ENCODE results near the gene GGT5.
"Not testable (repeated sequence)": the region's sequence is repeated elsewhere in the genome, so short reads cannot be mapped to it uniquely, and the experiment has no call there.

The GGT5 gene

DNA sequence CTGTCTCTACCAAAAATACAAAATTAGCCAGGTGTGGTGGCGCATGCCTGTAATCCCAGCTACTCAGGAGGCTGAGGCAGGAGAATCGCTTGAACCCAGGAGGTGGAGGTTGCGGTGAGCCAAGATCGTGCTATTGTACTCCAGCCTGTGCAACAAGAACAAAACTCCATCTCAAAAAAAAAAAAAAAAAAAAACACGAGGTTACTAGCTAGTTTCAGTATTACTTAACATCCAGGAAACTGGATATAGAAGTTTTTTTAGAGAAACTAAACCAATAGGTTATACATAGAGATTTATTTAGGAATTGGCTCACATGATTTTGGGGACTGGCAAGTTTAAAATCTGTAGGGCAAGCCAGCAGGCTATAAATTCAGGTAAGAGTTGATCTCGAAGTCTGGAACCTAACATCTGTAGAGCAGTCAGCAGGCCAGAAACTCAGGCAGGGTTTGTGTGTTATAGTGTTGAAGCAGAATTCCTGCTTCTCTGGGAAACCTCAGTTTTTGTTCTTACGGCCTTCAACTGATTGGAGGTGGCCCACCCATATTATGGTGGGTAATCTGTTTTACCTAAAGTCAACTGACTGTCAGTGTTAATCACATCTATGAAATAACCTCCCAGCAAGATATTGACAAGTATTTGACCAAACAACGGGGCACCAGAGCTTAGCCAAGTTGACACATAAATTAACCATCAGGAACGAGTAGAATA, 3.7 kb downstream of the GGT5 start:
- H4K91ac ChIP-seq (ENCODE audit: low read length); H3K79me1 ChIP-seq (replicated peaks; ENCODE audit: low read length, poor library complexity, severe bottlenecking); H3K36me3 ChIP-seq (ENCODE audit: control insufficient read depth in 1 of 2, insufficient read depth in 2 of 2, low read depth in 1 of 2, low read length in 2 of 2); H4K8ac ChIP-seq (ENCODE audit: low read length); H2BK15ac ChIP-seq (ENCODE audit: low read depth, poor library complexity, severe bottlenecking); H3K4me2 ChIP-seq (ENCODE audit: low read length, poor library complexity, severe bottlenecking); H3K27ac ChIP-seq (ENCODE audit: low read length, poor library complexity, severe bottlenecking); H3K14ac ChIP-seq (ENCODE audit: low read length in 2 of 2); H3K23ac ChIP-seq (ENCODE audit: low read length in 2 of 2); H2AFZ ChIP-seq (ENCODE audit: low read depth, low read length); H3K4ac ChIP-seq (ENCODE audit: low read depth in 1 of 2, low read length in 2 of 2); H3K18ac ChIP-seq (ENCODE audit: low read depth in 1 of 2, low read length in 2 of 2); H2AK5ac ChIP-seq (ENCODE audit: low read length, severe bottlenecking); H3K9me3 ChIP-seq (ENCODE audit: control insufficient read depth, low read length); H2BK120ac ChIP-seq (ENCODE audit: low read depth, low read length); H3K27me3 ChIP-seq (ENCODE audit: control insufficient read depth in 1 of 2, insufficient read depth in 1 of 2, low read length in 2 of 2); H3K4me3 ChIP-seq (ENCODE audit: insufficient read depth in 1 of 2, low read depth in 1 of 2, low read length in 2 of 2); H2BK5ac ChIP-seq (ENCODE audit: low read depth, low read length, poor library complexity, severe bottlenecking); DNase-seq; H2BK12ac ChIP-seq (ENCODE audit: low read length in 2 of 2): not testable (repeated sequence)
- 79% methylated on average over 2 of the region's 9 CpGs for WGBS
- Histone ChIP-seq H3K9ac (ENCODE audit: low read length) (peak overlapping the region; percentile 53), H3K4me1 (ENCODE audit: control insufficient read depth, insufficient read depth, low read depth, low read length) (peaks cover 32% of the 10 kb centered on the region)

DNA sequence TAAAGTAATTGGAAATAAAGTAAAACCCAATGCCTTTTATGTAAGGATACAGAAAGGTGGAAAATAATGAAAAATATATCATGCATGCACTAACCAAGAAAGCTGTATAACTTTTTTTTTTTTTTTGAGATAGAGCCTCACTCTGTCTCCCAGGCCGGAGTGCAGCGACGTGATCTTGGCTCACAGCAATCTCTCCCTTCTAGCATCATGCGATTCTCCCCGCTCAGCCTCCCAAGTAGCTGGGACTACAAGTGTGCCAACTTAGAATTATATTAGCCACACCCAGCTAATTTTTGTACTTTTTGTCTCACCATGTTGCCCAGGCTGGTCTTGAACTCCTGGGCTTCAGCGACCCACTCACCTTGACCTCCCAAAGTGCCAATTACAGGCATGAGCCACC, 4.5 kb downstream of the GGT5 start:
- no peaks in the 10 kb centered on the region for H3K36me3 ChIP-seq (ENCODE audit: control insufficient read depth in 1 of 2, insufficient read depth in 2 of 2, low read depth in 1 of 2, low read length in 2 of 2)
- no peaks in the 10 kb centered on the region for H3K9me3 ChIP-seq (ENCODE audit: control insufficient read depth, low read length)
- peaks cover 26% of the 10 kb centered on the region for H3K4me1 ChIP-seq (ENCODE audit: control insufficient read depth, insufficient read depth, low read depth, low read length)
- DNase-seq: no peak
- no peak overlapping the region for H3K4me2 ChIP-seq (ENCODE audit: low read length, poor library complexity, severe bottlenecking)
- H3K27ac ChIP-seq (ENCODE audit: low read length, poor library complexity, severe bottlenecking): no peak overlapping the region
- no peak overlapping the region for H3K14ac ChIP-seq (ENCODE audit: low read length in 2 of 2)
- no peaks in the 10 kb centered on the region for H3K27me3 ChIP-seq (ENCODE audit: control insufficient read depth in 1 of 2, insufficient read depth in 1 of 2, low read length in 2 of 2)
- no peak overlapping the region for H2BK15ac ChIP-seq (ENCODE audit: low read depth, poor library complexity, severe bottlenecking)
- H4K8ac ChIP-seq (ENCODE audit: low read length): no peak overlapping the region
- H3K9ac ChIP-seq (ENCODE audit: low read length): peak overlapping the region; percentile 36
- H3K79me1 ChIP-seq (replicated peaks; ENCODE audit: low read length, poor library complexity, severe bottlenecking): peaks cover 1% of the 10 kb centered on the region
- no peak overlapping the region for H2BK12ac ChIP-seq (ENCODE audit: low read length in 2 of 2)
- 96% methylated on average over 5 of the region's 6 CpGs for WGBS
- H2AFZ ChIP-seq (ENCODE audit: low read depth, low read length): no peak overlapping the region
- H3K23ac ChIP-seq (ENCODE audit: low read length in 2 of 2): no peak overlapping the region
- peak overlapping the region in 1 of 2 experiments; percentile 37 for H3K4me3 ChIP-seq (ENCODE audit: insufficient read depth in 1 of 2, low read depth in 1 of 2, low read length in 2 of 2)
- H2BK5ac ChIP-seq (ENCODE audit: low read depth, low read length, poor library complexity, severe bottlenecking): no peak overlapping the region
- H2AK5ac ChIP-seq (ENCODE audit: low read length, severe bottlenecking): no peak overlapping the region
- no peak overlapping the region for H4K91ac ChIP-seq (ENCODE audit: low read length)
- H3K18ac ChIP-seq (ENCODE audit: low read depth in 1 of 2, low read length in 2 of 2): peak overlapping the region in 1 of 2 experiments; percentile 75
- H3K4ac ChIP-seq (ENCODE audit: low read depth in 1 of 2, low read length in 2 of 2): peak overlapping the region in 1 of 2 experiments; percentile 41
- H2BK120ac ChIP-seq (ENCODE audit: low read depth, low read length): no peak overlapping the region

DNA sequence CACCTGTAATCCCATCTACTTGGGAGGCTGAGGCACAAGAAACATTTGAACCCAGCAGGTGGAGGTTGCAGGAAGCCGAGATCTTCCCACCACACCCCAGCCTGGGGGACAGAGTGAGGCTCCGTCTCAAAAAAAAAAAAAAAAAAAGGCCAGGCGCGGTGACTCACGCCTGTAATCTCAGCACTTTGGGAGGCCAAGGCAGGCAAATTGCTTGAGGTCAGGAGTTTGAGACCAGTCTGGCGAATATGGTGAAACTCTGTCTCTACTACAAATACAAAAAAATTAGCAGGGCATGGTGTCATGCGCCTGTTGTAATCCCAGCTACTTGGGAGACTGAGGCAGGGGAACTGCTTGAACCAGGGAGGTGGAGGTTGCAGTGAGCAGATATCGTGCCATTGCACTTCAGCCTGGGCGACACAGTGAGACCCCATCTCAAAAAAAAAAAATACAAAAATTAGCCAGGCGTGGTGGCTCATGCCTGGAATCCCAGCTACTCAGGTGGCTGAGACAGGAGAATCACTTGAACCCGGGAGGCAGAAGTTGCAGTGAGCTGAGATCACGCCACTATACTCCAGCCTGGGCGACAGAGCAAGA, 6.7 kb downstream of the GGT5 start:
- not testable (repeated sequence) for H3K9ac ChIP-seq (ENCODE audit: low read length); H3K79me1 ChIP-seq (replicated peaks; ENCODE audit: low read length, poor library complexity, severe bottlenecking); H3K4me2 ChIP-seq (ENCODE audit: low read length, poor library complexity, severe bottlenecking); H3K14ac ChIP-seq (ENCODE audit: low read length in 2 of 2); H3K36me3 ChIP-seq (ENCODE audit: control insufficient read depth in 1 of 2, insufficient read depth in 2 of 2, low read depth in 1 of 2, low read length in 2 of 2); H2BK5ac ChIP-seq (ENCODE audit: low read depth, low read length, poor library complexity, severe bottlenecking); H4K91ac ChIP-seq (ENCODE audit: low read length); H3K27me3 ChIP-seq (ENCODE audit: control insufficient read depth in 1 of 2, insufficient read depth in 1 of 2, low read length in 2 of 2); H2BK15ac ChIP-seq (ENCODE audit: low read depth, poor library complexity, severe bottlenecking); H2AK5ac ChIP-seq (ENCODE audit: low read length, severe bottlenecking); H2AFZ ChIP-seq (ENCODE audit: low read depth, low read length); H3K18ac ChIP-seq (ENCODE audit: low read depth in 1 of 2, low read length in 2 of 2); H3K4ac ChIP-seq (ENCODE audit: low read depth in 1 of 2, low read length in 2 of 2); H3K23ac ChIP-seq (ENCODE audit: low read length in 2 of 2); H3K27ac ChIP-seq (ENCODE audit: low read length, poor library complexity, severe bottlenecking); H3K4me3 ChIP-seq (ENCODE audit: insufficient read depth in 1 of 2, low read depth in 1 of 2, low read length in 2 of 2); H3K9me3 ChIP-seq (ENCODE audit: control insufficient read depth, low read length); H4K8ac ChIP-seq (ENCODE audit: low read length); H2BK120ac ChIP-seq (ENCODE audit: low read depth, low read length)
- H3K4me1 ChIP-seq (ENCODE audit: control insufficient read depth, insufficient read depth, low read depth, low read length): peaks cover 13% of the 10 kb centered on the region
- peak overlapping the region in 1 of 2 experiments; percentile 10 for H2BK12ac ChIP-seq (ENCODE audit: low read length in 2 of 2)
- peak; percentile 51 for DNase-seq
- WGBS: 79% methylated on average over 5 of the region's 13 CpGs

DNA sequence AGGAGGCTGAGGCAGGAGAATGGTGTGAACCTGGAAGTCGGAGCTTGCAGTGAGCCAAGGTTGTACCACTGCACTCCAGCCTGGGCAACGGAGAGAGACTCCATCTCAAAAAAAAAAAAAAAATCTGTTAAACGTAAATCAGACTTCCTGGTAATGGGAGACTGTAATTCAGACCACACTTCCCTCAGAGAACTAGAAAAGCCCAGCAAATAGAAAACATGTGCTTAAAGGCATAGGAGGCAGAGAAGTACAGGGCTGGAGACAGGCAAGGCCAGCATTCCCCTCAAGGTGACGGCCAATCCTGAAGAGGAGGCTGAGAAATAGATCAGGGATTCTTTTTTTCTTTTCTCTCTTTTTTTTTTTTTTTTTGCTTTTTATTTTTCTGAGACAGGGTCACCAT, 8.2 kb downstream of the GGT5 start:
- H3K14ac ChIP-seq (ENCODE audit: low read length in 2 of 2): no peak overlapping the region
- no peak overlapping the region for H2AFZ ChIP-seq (ENCODE audit: low read depth, low read length)
- H3K9me3 ChIP-seq (ENCODE audit: control insufficient read depth, low read length): no peaks in the 10 kb centered on the region
- no peak overlapping the region for H2BK15ac ChIP-seq (ENCODE audit: low read depth, poor library complexity, severe bottlenecking)
- H3K9ac ChIP-seq (ENCODE audit: low read length): no peak overlapping the region
- no peak overlapping the region for H3K23ac ChIP-seq (ENCODE audit: low read length in 2 of 2)
- no peaks in the 10 kb centered on the region for H3K79me1 ChIP-seq (replicated peaks; ENCODE audit: low read length, poor library complexity, severe bottlenecking)
- H2BK12ac ChIP-seq (ENCODE audit: low read length in 2 of 2): no peak overlapping the region
- no peak overlapping the region for H3K4me2 ChIP-seq (ENCODE audit: low read length, poor library complexity, severe bottlenecking)
- H3K27me3 ChIP-seq (ENCODE audit: control insufficient read depth in 1 of 2, insufficient read depth in 1 of 2, low read length in 2 of 2): no peaks in the 10 kb centered on the region
- H3K27ac ChIP-seq (ENCODE audit: low read length, poor library complexity, severe bottlenecking): no peak overlapping the region
- H4K8ac ChIP-seq (ENCODE audit: low read length): no peak overlapping the region
- H4K91ac ChIP-seq (ENCODE audit: low read length): no peak overlapping the region
- no peak overlapping the region for H3K4ac ChIP-seq (ENCODE audit: low read depth in 1 of 2, low read length in 2 of 2)
- no peaks in the 10 kb centered on the region for H3K36me3 ChIP-seq (ENCODE audit: control insufficient read depth in 1 of 2, insufficient read depth in 2 of 2, low read depth in 1 of 2, low read length in 2 of 2)
- H3K18ac ChIP-seq (ENCODE audit: low read depth in 1 of 2, low read length in 2 of 2): no peak overlapping the region
- H2BK5ac ChIP-seq (ENCODE audit: low read depth, low read length, poor library complexity, severe bottlenecking): no peak overlapping the region
- no peak overlapping the region for H2AK5ac ChIP-seq (ENCODE audit: low read length, severe bottlenecking)
- DNase-seq: no peak
- no peak overlapping the region for H3K4me3 ChIP-seq (ENCODE audit: insufficient read depth in 1 of 2, low read depth in 1 of 2, low read length in 2 of 2)
- WGBS: 79% methylated on average over 2 of the region's 4 CpGs
- peaks cover 2% of the 10 kb centered on the region for H3K4me1 ChIP-seq (ENCODE audit: control insufficient read depth, insufficient read depth, low read depth, low read length)
- no peak overlapping the region for H2BK120ac ChIP-seq (ENCODE audit: low read depth, low read length)
